Measurements from ENCODE around the gene INKA1. TPM values are rescaled to one million over a fixed set of nuclear protein-coding genes. Genes with fewer than 3 reads are reported as not detected.
"Not testable (repeated sequence)": the region's sequence is repeated elsewhere in the genome, so short reads cannot be mapped to it uniquely, and the experiment has no call there.

The INKA1 gene
- total RNA-seq, 2 experiments from 2014 or later = 7.9 to 12.8 TPM

- intact Hi-C loops (cut with micrococcal nuclease; ENCODE audit: unreplicated experiment) = no loop called here
- CTCF ChIA-PET (ENCODE audit: unreplicated experiment) = no interaction called here
- no peaks in the 10 kb centered on the region for H4K20me1 ChIP-seq (ENCODE audit: insufficient read depth, low read length)
Measured at GRCh38 chr3:49780080-49780974, 22.7 kb upstream of the INKA1 start.

GRCh38 chr3:49780975-49781365, 22.1 kb upstream of the INKA1 start:
- H3K27ac ChIP-seq (ENCODE audit: low read depth, low read length, poor library complexity, severe bottlenecking); H3K4me2 ChIP-seq (ENCODE audit: low read length); BruUV-seq (replicated peaks); H3K4me3 ChIP-seq (ENCODE audit: low read depth, low read length, poor library complexity, severe bottlenecking); CTCF ChIA-PET (ENCODE audit: unreplicated experiment); H2AFZ ChIP-seq (ENCODE audit: low read length); H3K9me3 ChIP-seq (ENCODE audit: low read length); intact Hi-C loops (cut with micrococcal nuclease; ENCODE audit: unreplicated experiment); H4K20me1 ChIP-seq (ENCODE audit: insufficient read depth, low read length); H3K9me2 ChIP-seq (ENCODE audit: insufficient read depth, low read length); H3K4me1 ChIP-seq (ENCODE audit: insufficient read depth, low read length, poor library complexity, severe bottlenecking); DNase-seq (ENCODE audit: low spot score): not testable (repeated sequence)
- H3K79me2 ChIP-seq (ENCODE audit: insufficient read depth, low read depth, low read length) = peaks cover 30% of the 10 kb centered on the region; the same call in 1 of the 2 replicates
- H3K36me3 ChIP-seq (ENCODE audit: insufficient read depth, low read length) = peaks cover 38% of the 10 kb centered on the region
- POLR2A ChIA-PET = interaction anchor here (0.9 kb wide), 1 partner anchor 26 kb away, joined by 3 read pairs; no protein-coding TSS in a partner anchor

More at GRCh38 chr3:49780080-49780974, 22.7 kb upstream of the INKA1 start:
- H3K36me3 ChIP-seq (ENCODE audit: insufficient read depth, low read length) = peaks cover 38% of the 10 kb centered on the region
- no peak for DNase-seq (ENCODE audit: low spot score)
- TF ChIP-seq, protein P1, sequence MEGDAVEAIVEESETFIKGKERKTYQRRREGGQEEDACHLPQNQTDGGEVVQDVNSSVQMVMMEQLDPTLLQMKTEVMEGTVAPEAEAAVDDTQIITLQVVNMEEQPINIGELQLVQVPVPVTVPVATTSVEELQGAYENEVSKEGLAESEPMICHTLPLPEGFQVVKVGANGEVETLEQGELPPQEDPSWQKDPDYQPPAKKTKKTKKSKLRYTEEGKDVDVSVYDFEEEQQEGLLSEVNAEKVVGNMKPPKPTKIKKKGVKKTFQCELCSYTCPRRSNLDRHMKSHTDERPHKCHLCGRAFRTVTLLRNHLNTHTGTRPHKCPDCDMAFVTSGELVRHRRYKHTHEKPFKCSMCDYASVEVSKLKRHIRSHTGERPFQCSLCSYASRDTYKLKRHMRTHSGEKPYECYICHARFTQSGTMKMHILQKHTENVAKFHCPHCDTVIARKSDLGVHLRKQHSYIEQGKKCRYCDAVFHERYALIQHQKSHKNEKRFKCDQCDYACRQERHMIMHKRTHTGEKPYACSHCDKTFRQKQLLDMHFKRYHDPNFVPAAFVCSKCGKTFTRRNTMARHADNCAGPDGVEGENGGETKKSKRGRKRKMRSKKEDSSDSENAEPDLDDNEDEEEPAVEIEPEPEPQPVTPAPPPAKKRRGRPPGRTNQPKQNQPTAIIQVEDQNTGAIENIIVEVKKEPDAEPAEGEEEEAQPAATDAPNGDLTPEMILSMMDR (conservative IDR thresholded peaks at IDR 0.05; ENCODE audit: low read length) = no peak
- no peak for TF ChIP-seq EZH2phosphoT487 (IDR thresholded peaks at IDR 0.05; ENCODE audit: borderline replicate concordance, low read depth, low read length)
- H3K4me2 ChIP-seq (ENCODE audit: low read length) = no peak overlapping the region
- no TSS peak for BruUV-seq (replicated peaks)
- H3K9me3 ChIP-seq (ENCODE audit: low read length) = no peaks in the 10 kb centered on the region
- H3K4me1 ChIP-seq (ENCODE audit: insufficient read depth, low read length, poor library complexity, severe bottlenecking) = peaks cover 6% of the 10 kb centered on the region
- no peak overlapping the region for H2AFZ ChIP-seq (ENCODE audit: low read length)
- peaks cover 24% of the 10 kb centered on the region; the same call in 1 of the 2 replicates for H3K79me2 ChIP-seq (ENCODE audit: insufficient read depth, low read depth, low read length)
- no peaks in the 10 kb centered on the region for H3K9me2 ChIP-seq (ENCODE audit: insufficient read depth, low read length)
- POLR2A ChIA-PET = interaction anchor here (0.6 to 1.0 kb wide), 2 partner anchors 11 to 585 kb away, joined by 4 to 5 read pairs; no protein-coding TSS in a partner anchor
- H3K27ac ChIP-seq (ENCODE audit: low read depth, low read length, poor library complexity, severe bottlenecking) = no peak overlapping the region
- H3K4me3 ChIP-seq (ENCODE audit: low read depth, low read length, poor library complexity, severe bottlenecking) = no peak overlapping the region

DNA sequence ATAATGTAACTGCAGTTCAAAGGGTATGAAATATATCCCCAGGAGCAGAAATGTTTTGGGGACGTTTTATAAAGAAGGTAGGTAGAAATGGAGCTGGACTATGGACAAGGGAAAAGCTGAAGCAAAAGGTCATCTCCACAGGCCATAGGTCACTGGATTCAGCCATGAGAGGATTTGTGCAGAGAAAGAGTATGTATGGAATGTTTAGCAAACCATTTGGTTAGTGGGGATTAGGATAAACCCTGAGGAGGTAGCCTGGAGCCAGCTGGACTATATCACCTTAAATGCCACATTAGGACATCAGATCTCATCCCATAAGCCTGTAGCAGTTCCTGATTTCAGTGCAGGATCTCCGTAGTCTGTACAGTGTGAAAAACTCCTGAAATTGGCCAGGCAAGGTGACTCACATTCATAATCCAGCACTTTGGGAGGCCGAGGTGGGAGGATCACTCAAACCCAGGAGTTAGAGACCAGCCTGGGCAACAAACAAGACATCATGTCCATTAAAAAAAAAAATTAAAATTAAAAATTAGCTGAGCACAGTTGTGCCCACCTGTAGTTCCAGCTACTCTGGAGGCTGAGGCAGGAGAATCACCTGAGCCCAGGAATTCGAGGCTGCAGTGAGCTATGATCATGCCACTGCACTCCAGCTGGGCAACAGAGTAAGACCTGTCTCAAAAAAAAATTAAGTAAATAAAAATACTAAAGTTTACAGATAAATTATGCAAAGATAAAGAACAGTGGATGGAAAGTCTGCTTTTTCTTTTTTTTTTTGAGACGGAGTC, 21.5 kb upstream of the INKA1 start:
- Histone ChIP-seq H2AFZ (ENCODE audit: low read length) (no peak overlapping the region), H3K4me3 (ENCODE audit: low read depth, low read length, poor library complexity, severe bottlenecking) (no peak overlapping the region), H4K20me1 (ENCODE audit: insufficient read depth, low read length) (no peaks in the 10 kb centered on the region), H3K79me2 (ENCODE audit: insufficient read depth, low read depth, low read length) (peaks cover 33% of the 10 kb centered on the region; the same call in 1 of the 2 replicates), H3K4me1 (ENCODE audit: insufficient read depth, low read length, poor library complexity, severe bottlenecking) (peaks cover 7% of the 10 kb centered on the region), H3K36me3 (ENCODE audit: insufficient read depth, low read length) (peaks cover 38% of the 10 kb centered on the region), H3K9me3 (ENCODE audit: low read length) (no peaks in the 10 kb centered on the region), H3K9me2 (ENCODE audit: insufficient read depth, low read length) (no peaks in the 10 kb centered on the region), H3K4me2 (ENCODE audit: low read length) (no peak overlapping the region), H3K27ac (ENCODE audit: low read depth, low read length, poor library complexity, severe bottlenecking) (no peak overlapping the region)
- intact Hi-C loops (cut with micrococcal nuclease; ENCODE audit: unreplicated experiment) = no loop called here
- TF ChIP-seq, protein P1 (conservative IDR thresholded peaks at IDR 0.05; ENCODE audit: low read length) = no peak
- TF ChIP-seq EZH2phosphoT487 (IDR thresholded peaks at IDR 0.05; ENCODE audit: borderline replicate concordance, low read depth, low read length) = no peak
- no peak for DNase-seq (ENCODE audit: low spot score)
- CTCF ChIA-PET (ENCODE audit: unreplicated experiment) = no interaction called here
- POLR2A ChIA-PET = interaction anchor here (0.9 kb wide), 2 partner anchors 11 to 27 kb away, joined by 3 to 4 read pairs; no protein-coding TSS in a partner anchor
- BruUV-seq (replicated peaks) = no TSS peak

DNA sequence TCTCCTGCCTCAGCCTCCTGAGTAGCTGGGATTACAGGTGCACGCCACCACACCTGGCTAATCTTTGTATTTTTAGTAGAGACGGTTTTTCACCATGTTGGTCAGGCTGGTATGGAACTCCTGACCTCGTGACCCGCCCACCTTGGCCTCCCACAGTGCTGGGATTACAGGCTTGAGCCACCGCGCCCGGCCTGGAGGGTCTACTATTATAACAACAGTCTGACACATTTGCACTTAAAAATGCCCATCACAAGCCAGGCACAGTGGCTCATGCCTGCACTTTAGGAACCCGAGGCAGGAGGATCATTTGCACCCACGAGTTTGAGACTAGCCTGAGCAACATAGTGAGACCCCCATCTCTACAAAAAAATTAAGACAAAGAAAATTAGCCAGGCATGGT, 20.8 kb upstream of the INKA1 start:
- H3K27ac ChIP-seq (ENCODE audit: low read depth, low read length, poor library complexity, severe bottlenecking); H3K9me3 ChIP-seq (ENCODE audit: low read length); intact Hi-C loops (cut with micrococcal nuclease; ENCODE audit: unreplicated experiment); H4K20me1 ChIP-seq (ENCODE audit: insufficient read depth, low read length); DNase-seq (ENCODE audit: low spot score); H2AFZ ChIP-seq (ENCODE audit: low read length); BruUV-seq (replicated peaks); H3K4me2 ChIP-seq (ENCODE audit: low read length); CTCF ChIA-PET (ENCODE audit: unreplicated experiment); H3K9me2 ChIP-seq (ENCODE audit: insufficient read depth, low read length); H3K4me3 ChIP-seq (ENCODE audit: low read depth, low read length, poor library complexity, severe bottlenecking): not testable (repeated sequence)
- POLR2A ChIA-PET = interaction anchor here (0.7 to 1.9 kb wide), 3 partner anchors 10 to 26 kb away, joined by 4 to 7 read pairs (median 5); no protein-coding TSS in a partner anchor
- Histone ChIP-seq H3K4me1 (ENCODE audit: insufficient read depth, low read length, poor library complexity, severe bottlenecking) (peaks cover 14% of the 10 kb centered on the region), H3K36me3 (ENCODE audit: insufficient read depth, low read length) (peaks cover 35% of the 10 kb centered on the region), H3K79me2 (ENCODE audit: insufficient read depth, low read depth, low read length) (peaks cover 33% of the 10 kb centered on the region; the same call in 1 of the 2 replicates)
